ENCODE results near the gene GSTA1. TPM values are rescaled to one million over a fixed set of nuclear protein-coding genes. Genes with fewer than 3 reads are reported as not detected.
A peak's percentile ranks its signal among the peaks of the same experiment; 100 is the strongest.
"Not testable (repeated sequence)": the region's sequence is repeated elsewhere in the genome, so short reads cannot be mapped to it uniquely, and the experiment has no call there.

GSTA1 gene
- total RNA-seq, 1 donor from 2014 or later: 22.2 TPM

DNA sequence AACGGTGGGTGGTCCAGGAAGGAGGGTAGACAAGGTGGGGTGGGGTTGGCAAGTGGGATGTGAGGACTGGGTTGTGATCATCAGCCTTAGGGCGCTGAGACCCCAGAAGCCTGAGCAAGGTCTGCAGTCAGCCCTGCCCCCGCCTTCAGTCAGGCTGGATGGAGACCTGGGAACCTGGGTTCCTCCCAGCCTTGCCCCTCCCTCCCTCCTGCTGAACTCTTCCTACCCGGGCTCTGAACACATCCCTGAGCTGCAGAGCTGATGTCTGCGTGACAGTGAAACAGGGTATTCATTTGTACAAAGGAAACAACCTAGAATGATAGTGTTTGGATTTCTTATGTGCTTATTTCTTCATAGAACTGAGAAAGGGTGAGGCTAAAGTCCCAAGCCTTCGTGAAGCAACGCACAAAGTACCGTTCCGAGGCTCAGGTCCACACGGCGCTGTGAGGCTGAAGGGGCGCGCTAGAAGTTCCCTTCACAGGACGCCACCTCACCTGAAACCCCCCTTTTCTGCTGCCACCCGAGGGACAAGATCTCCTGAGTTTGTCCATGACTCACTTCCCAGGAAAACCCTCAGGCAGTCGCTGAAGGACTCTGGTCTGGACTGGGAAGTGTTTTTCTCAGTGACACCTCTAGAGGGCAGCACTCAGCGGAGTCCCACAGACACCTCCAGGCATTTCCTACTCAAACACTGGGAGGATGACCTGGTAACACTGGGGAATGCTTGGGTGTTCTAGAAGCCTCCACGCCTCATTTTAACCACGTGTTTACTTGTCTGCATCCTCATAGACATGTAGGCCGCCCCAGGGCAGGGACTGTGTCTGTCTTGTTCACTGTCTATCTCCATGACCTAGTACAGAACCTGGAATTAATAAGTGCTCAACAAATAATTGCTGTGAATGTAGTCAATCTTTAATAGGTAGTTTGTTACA is 35.8 kb upstream of the GSTA1 start:
- H3K4me1 ChIP-seq: no peaks in the 10 kb centered on the region
- H3K4me3 ChIP-seq: no peak overlapping the region
- peak; percentile 68 for TF ChIP-seq CTCF (IDR thresholded peaks at IDR 0.05)
- DNase-seq: peak; percentile 42
- intact Hi-C loops (cut with DNase I): no loop called here
- H3K27me3 ChIP-seq (ENCODE audit: low read depth): no peaks in the 10 kb centered on the region
- H3K36me3 ChIP-seq: no peaks in the 10 kb centered on the region
- H3K27ac ChIP-seq: no peak overlapping the region
- H3K9me3 ChIP-seq: no peaks in the 10 kb centered on the region
- ATAC-seq: peak; percentile 91 to 93

GRCh38 chr6:52834481-52834880 is 30.9 kb upstream of the GSTA1 start:
- no peak for TF ChIP-seq CTCF (IDR thresholded peaks at IDR 0.05)
- DNase-seq (no peak), ATAC-seq (no peak)

DNA sequence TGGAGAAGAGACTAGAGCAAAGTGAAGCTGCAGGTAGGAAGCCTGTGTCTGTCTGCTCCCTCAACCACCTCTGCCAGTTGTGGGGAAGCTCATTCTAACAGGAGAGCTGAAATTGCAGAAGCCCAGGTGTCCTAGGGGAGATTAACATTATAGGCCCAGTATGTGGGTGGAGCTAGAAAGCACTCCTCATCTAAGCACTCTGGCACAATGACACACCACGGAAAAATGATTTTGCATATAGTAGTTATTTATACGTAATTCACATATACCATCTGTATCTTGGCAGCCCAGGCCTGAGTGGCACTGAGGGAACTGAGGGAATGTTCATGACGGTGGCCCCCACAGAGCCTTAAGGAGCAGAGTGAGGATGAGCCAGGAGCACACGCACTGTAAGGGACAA is 27.3 kb upstream of the GSTA1 start:
- ATAC-seq: peak in 1 of 2 donors; percentile 25
- intact Hi-C loops (cut with DNase I); H3K4me3 ChIP-seq; H3K27me3 ChIP-seq (ENCODE audit: low read depth); H3K27ac ChIP-seq; H3K36me3 ChIP-seq; DNase-seq; H3K4me1 ChIP-seq; H3K9me3 ChIP-seq: not testable (repeated sequence)

More at GRCh38 chr6:52834481-52834880, 30.9 kb upstream of the GSTA1 start:
- no peaks in the 10 kb centered on the region for H3K27me3 ChIP-seq (ENCODE audit: low read depth)
- no peaks in the 10 kb centered on the region for H3K36me3 ChIP-seq
- intact Hi-C loops (cut with DNase I): no loop called here
- H3K9me3 ChIP-seq: no peaks in the 10 kb centered on the region
- H3K4me3 ChIP-seq: no peak overlapping the region
- H3K27ac ChIP-seq: no peak overlapping the region
- H3K4me1 ChIP-seq: no peaks in the 10 kb centered on the region

GRCh38 chr6:52829046-52829817 is 25.6 kb upstream of the GSTA1 start:
- intact Hi-C loops (cut with DNase I): no loop called here
- no peak overlapping the region for H3K27ac ChIP-seq
- no peak for TF ChIP-seq CTCF (IDR thresholded peaks at IDR 0.05)
- H3K4me3 ChIP-seq: no peak overlapping the region
- H3K9me3 ChIP-seq: no peaks in the 10 kb centered on the region
- H3K36me3 ChIP-seq: no peaks in the 10 kb centered on the region
- no peaks in the 10 kb centered on the region for H3K4me1 ChIP-seq
- DNase-seq (no peak), ATAC-seq (peak in 1 of 2 donors; percentile 41)
- H3K27me3 ChIP-seq (ENCODE audit: low read depth): no peaks in the 10 kb centered on the region

GRCh38 chr6:52828621-52829020 is 25.0 kb upstream of the GSTA1 start:
- H3K4me1 ChIP-seq; H3K9me3 ChIP-seq; DNase-seq; intact Hi-C loops (cut with DNase I); H3K27me3 ChIP-seq (ENCODE audit: low read depth); H3K4me3 ChIP-seq; H3K36me3 ChIP-seq; H3K27ac ChIP-seq; ATAC-seq: not testable (repeated sequence)

DNA sequence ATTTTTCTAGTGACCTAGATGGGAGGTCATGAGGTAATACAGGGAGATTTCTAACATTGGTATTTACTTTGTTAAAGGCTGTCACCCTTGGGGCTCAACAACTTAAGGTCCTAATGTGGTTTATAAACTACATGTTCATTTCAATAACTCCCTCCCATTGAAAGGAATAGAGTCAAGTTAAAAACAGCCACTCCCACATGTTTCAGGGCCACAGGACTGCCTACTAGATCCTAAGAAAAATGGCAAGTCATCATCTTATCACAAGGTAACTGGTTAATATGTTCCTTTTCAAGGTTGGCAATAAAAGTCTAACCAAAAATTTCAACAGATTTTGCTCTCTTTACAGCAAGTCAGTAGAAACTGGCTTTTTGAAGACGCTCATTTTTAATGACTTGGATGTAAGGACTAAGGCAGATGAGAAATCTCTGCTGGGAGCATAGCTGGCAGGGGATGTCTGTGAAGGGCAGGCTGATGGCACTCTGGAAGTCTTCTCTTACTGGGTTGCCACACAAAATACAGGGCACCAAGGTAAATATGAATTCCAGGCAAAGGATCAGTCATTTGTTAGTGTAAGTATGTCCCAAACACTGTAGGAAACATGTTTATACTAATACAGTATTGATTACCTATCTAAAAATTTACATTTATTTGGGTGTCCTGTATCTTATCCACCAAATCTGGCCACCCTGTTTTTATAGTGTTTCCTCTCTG is 23.6 kb upstream of the GSTA1 start:
- H3K4me1 ChIP-seq; H3K27me3 ChIP-seq (ENCODE audit: low read depth); ATAC-seq; H3K9me3 ChIP-seq; H3K36me3 ChIP-seq; DNase-seq; H3K4me3 ChIP-seq; H3K27ac ChIP-seq; intact Hi-C loops (cut with DNase I): not testable (repeated sequence)
